Loucy (cell line): ENCODE results near the gene PRSS36.

ENCODE experiments used
- H2AFZ ChIP-seq: fragments of 200-600 bp; sonication (generic); 2 replicates; pipeline ENCODE4 v1.6.0; 2016; ENCODE audit warnings: antibody characterized with exemption, mild to moderate bottlenecking, low read length, moderate library complexity
- H3F3A ChIP-seq: fragments of 200-600 bp; 2 replicates; pipeline ENCODE4 v1.6.0; 2016; ENCODE audit warnings: antibody characterized with exemption, low read depth, mild to moderate bottlenecking
- H3K27me3 ChIP-seq: fragments of 200-600 bp; sonication (generic); 2 replicates; pipeline ENCODE4 v1.6.1; 2014; ENCODE audit warnings: low read length, mild to moderate bottlenecking; ENCODE audit not compliant: insufficient read depth, poor library complexity, severe bottlenecking
- H3K36me3 ChIP-seq: fragments of 200-600 bp; sonication (generic); 2 replicates; pipeline ENCODE4 v1.6.1; 2016; ENCODE audit warnings: low read length; ENCODE audit not compliant: insufficient read depth
- H3K4me1 ChIP-seq: fragments of 200-600 bp; sonication (generic); 2 replicates; pipeline ENCODE4 v1.5.1; 2014; ENCODE audit warnings: low read length, mild to moderate bottlenecking; ENCODE audit not compliant: insufficient read depth, poor library complexity, severe bottlenecking
- H3K4me2 ChIP-seq: fragments of 200-600 bp; sonication (generic); 2 replicates; pipeline ENCODE4 v1.6.0; 2014; ENCODE audit warnings: antibody characterized with exemption, low read length, low read depth, mild to moderate bottlenecking; ENCODE audit not compliant: poor library complexity, severe bottlenecking
- H3K4me3 ChIP-seq: fragments of 200-600 bp; sonication (generic); 2 replicates; pipeline ENCODE4 v1.5.1; 2014; ENCODE audit warnings: low read length, mild to moderate bottlenecking, mixed read lengths; ENCODE audit not compliant: poor library complexity, severe bottlenecking
- H3K79me2 ChIP-seq: fragments of 200-600 bp; sonication (generic); 2 replicates; pipeline ENCODE4 v1.6.1; 2014; ENCODE audit warnings: low read length; ENCODE audit not compliant: insufficient read depth
- H3K9ac ChIP-seq: fragments of 200-600 bp; sonication (generic); 2 replicates; pipeline ENCODE4 v1.6.0; 2014; ENCODE audit warnings: mild to moderate bottlenecking, low read depth, low read length, moderate library complexity; ENCODE audit not compliant: poor library complexity, severe bottlenecking
- H3K9me2 ChIP-seq: fragments of 200-600 bp; sonication (generic); replicated peaks from 2 replicates; pipeline ENCODE4 v1.6.1; 2016; ENCODE audit warnings: low read depth, low read length, mixed read lengths
- H3K9me3 ChIP-seq: fragments of 200-600 bp; sonication (generic); 2 replicates; pipeline ENCODE4 v1.6.1; 2014; ENCODE audit warnings: mild to moderate bottlenecking, antibody characterized with exemption, low read length, low read depth; ENCODE audit not compliant: insufficient read depth
- H4K20me1 ChIP-seq: fragments of 200-600 bp; sonication (generic); 2 replicates; pipeline ENCODE4 v1.6.0; 2014; ENCODE audit warnings: antibody characterized with exemption, low read length, mild to moderate bottlenecking; ENCODE audit not compliant: insufficient read depth, poor library complexity, severe bottlenecking
- EZH2phosphoT487 ChIP-seq: fragments of 200-600 bp; IDR thresholded peaks from 2 replicates; pipeline ENCODE4 v1.6.1; 2018; ENCODE audit warnings: antibody characterized with exemption, mild to moderate bottlenecking, moderate library complexity, borderline replicate concordance
- TF ChIP-seq, protein P1 (sequence below): fragments of 200-600 bp; sonication (generic); conservative IDR thresholded peaks from 2 replicates; pipeline ENCODE4 v1.5.1; 2014; ENCODE audit warnings: mild to moderate bottlenecking, antibody characterized with exemption, low read length

The PRSS36 gene

DNA sequence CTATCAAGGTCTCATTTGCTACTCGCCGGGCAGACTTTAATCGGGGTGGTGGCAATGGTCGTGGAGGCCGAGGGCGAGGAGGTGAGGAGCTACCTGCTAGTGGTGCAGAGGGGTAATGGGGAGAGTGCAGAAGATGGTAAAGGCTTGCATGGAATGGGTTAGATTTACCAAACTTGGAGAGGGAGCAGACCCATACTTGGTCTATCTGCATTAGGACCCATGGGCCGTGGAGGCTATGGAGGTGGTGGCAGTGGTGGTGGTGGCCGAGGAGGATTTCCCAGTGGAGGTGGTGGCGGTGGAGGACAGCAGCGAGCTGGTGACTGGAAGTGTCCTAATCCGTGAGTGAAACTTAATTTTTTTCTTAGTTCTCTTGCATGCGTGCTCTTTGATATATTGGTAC is 40.2 kb upstream of the PRSS36 start:
- Histone ChIP-seq H3F3A (peaks cover 15% of the 10 kb centered on the region), H3K9me3 (no peaks in the 10 kb centered on the region), H3K4me1 (peaks cover 35% of the 10 kb centered on the region), H3K79me2 (peaks cover 98% of the 10 kb centered on the region), H3K36me3 (peaks cover 100% of the 10 kb centered on the region), H3K4me2 (peak overlapping the region; percentile 95), H3K4me3 (no peak overlapping the region), H3K27me3 (no peaks in the 10 kb centered on the region), H3K9ac (no peak overlapping the region), H4K20me1 (peaks cover 95% of the 10 kb centered on the region), H3K9me2 (no peaks in the 10 kb centered on the region), H2AFZ (no peak overlapping the region)
- TF ChIP-seq, protein P1, sequence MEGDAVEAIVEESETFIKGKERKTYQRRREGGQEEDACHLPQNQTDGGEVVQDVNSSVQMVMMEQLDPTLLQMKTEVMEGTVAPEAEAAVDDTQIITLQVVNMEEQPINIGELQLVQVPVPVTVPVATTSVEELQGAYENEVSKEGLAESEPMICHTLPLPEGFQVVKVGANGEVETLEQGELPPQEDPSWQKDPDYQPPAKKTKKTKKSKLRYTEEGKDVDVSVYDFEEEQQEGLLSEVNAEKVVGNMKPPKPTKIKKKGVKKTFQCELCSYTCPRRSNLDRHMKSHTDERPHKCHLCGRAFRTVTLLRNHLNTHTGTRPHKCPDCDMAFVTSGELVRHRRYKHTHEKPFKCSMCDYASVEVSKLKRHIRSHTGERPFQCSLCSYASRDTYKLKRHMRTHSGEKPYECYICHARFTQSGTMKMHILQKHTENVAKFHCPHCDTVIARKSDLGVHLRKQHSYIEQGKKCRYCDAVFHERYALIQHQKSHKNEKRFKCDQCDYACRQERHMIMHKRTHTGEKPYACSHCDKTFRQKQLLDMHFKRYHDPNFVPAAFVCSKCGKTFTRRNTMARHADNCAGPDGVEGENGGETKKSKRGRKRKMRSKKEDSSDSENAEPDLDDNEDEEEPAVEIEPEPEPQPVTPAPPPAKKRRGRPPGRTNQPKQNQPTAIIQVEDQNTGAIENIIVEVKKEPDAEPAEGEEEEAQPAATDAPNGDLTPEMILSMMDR: no peak
- TF ChIP-seq EZH2phosphoT487: no peak

DNA sequence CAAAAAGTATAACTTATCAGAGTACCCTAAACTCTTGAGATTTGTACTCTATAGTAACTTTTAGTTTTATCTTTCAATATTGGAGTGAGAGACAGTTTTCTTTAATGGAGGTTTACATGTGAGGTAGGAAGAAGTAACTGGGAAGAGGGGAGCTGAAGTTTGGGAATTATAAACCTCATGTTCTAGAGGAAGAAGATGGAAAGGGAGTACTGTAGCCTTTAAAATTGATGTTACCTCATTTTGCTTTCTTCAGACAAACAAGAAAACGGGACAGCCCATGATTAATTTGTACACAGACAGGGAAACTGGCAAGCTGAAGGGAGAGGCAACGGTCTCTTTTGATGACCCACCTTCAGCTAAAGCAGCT is 39.5 kb upstream of the PRSS36 start:
- H3K4me2 ChIP-seq: peak overlapping the region; percentile 95
- no peaks in the 10 kb centered on the region for H3K27me3 ChIP-seq
- no peak overlapping the region for H3K9ac ChIP-seq
- H3K4me3 ChIP-seq: no peak overlapping the region
- no peaks in the 10 kb centered on the region for H3K9me3 ChIP-seq
- H3K4me1 ChIP-seq: peaks cover 40% of the 10 kb centered on the region
- H3K36me3 ChIP-seq: peaks cover 100% of the 10 kb centered on the region
- H3K9me2 ChIP-seq: no peaks in the 10 kb centered on the region
- H3K79me2 ChIP-seq: peaks cover 98% of the 10 kb centered on the region
- H2AFZ ChIP-seq: no peak overlapping the region
- peaks cover 10% of the 10 kb centered on the region; the same call in 1 of the 2 replicates for H3F3A ChIP-seq
- peaks cover 95% of the 10 kb centered on the region for H4K20me1 ChIP-seq
- TF ChIP-seq, protein P1: no peak
- TF ChIP-seq EZH2phosphoT487: no peak

DNA sequence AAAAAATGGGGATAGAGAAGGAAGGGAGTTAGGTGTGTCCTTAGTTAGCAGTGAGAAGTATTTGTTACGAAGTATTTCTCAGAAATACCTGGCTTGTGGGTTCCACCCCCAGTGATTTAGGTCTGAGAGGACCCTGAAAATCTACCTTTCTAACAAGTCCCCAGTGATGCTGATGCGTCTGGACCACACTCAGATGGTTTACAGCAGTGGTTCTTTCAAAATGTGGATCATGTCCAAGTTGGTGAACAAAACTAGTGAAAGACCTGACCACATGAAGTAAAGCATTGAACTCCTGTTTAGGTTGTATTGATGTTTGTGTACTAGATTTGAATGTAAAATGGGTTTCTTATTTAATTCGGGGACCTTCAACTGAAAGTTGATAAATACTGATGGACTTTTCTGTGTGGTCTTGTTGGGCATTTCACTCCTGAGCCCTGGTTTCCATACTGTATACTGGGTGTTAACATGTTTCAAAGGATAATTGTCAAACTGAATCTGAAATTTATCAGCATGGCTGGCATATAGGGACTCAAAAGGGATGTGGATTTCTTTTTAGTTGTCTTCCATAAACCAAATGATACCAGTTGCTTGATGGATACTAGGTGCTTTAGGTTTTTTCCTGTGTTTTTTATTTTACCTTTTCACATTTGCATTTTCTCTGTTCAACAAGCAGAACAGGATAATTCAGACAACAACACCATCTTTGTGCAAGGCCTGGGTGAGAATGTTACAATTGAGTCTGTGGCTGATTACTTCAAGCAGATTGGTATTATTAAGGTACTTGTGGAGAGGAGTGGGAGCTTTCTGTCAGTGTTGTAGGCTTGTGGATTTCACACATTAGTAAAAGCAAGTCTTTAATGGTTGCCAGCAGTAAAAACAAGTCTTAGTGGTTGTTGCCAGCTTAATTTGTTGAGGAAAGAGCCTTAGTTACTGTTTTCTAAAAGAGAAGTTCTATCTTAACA is 38.9 kb upstream of the PRSS36 start:
- peaks cover 98% of the 10 kb centered on the region for H3K79me2 ChIP-seq
- peak overlapping the region; percentile 5 for H3K4me3 ChIP-seq
- H3K9me3 ChIP-seq: no peaks in the 10 kb centered on the region
- no peaks in the 10 kb centered on the region for H3K9me2 ChIP-seq
- H3K4me2 ChIP-seq: peak overlapping the region; percentile 95
- H3K36me3 ChIP-seq: peaks cover 100% of the 10 kb centered on the region
- no peak overlapping the region for H3K9ac ChIP-seq
- peaks cover 45% of the 10 kb centered on the region for H3K4me1 ChIP-seq
- H3K27me3 ChIP-seq: no peaks in the 10 kb centered on the region
- TF ChIP-seq, protein P1: no peak
- no peak for TF ChIP-seq EZH2phosphoT487
- no peak overlapping the region for H2AFZ ChIP-seq
- peaks cover 95% of the 10 kb centered on the region for H4K20me1 ChIP-seq
- peaks cover 10% of the 10 kb centered on the region; the same call in 1 of the 2 replicates for H3F3A ChIP-seq
